ENCODE data around the gene TMEM164.

TMEM164 gene

GRCh38 chrX:110086162-110086915 is 83.4 kb downstream of the TMEM164 start:
- DNase-seq: no peak

DNA sequence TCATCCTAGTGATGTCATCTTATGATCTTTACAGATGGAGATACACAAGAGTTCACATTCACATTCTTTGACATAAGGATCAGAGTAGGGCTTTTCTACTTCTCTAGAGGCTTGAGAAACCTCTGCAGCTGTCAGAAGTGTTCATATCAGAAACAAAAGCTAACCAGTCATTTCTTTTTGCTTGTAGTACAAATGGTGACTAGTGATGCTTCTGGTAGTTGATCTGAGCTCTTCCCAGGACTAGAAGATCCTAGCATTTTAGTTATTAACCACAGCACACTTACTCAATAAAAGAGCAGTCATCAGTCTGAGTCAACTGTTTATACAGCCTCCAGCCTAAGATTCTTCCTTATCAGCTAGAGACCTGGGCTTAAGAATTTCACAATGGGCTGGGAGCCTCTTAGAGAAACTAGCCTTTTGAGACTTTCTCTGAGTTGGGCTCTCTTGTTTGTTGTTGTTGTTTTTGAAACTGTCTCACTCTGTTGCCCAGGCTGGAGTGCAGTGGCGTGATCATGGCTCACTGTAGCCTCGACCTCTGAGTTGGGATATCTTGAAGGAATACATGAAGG is 84.1 kb downstream of the TMEM164 start:
- no peak for DNase-seq

DNA sequence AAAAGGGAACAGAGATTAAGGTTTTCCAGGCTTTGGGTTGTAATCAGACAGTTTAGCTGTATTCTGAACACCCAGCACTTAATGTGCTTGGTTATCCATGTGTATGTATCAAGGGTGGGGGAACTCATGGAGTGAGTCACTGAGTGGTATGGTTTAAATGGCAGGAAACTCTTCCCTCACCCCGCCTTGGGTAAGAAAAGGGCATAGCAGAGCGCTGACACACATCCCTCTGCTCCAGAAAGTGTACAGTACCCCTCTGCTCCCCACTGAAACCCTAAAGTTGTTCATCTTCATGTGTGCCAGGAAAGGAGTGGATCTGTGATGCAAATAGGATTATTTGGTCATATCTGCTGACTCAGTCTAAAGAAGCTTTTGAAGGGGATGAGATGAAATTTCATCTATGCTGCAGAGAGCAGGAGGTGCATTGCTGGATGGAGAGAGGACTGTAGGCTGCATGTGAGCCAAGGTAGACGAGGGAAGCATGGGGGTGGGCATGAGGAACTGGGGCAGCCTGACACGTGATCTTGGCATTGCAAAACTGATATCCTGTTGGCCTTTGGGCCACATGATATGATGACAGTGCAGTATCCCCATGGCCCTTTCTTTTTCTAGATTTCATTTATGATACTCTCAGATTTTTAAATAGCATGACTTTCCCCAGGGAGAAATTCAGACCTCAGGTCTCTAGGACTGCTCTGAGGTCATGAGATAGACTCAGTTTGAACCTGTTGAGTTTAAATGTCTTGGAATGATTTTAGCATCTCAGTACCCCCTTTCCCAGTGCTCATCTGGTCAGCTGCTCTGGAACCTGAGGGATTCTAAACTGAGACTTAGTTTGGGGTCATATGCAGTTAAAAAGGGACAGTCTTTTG is 84.8 kb downstream of the TMEM164 start:
- no peak for DNase-seq

DNA sequence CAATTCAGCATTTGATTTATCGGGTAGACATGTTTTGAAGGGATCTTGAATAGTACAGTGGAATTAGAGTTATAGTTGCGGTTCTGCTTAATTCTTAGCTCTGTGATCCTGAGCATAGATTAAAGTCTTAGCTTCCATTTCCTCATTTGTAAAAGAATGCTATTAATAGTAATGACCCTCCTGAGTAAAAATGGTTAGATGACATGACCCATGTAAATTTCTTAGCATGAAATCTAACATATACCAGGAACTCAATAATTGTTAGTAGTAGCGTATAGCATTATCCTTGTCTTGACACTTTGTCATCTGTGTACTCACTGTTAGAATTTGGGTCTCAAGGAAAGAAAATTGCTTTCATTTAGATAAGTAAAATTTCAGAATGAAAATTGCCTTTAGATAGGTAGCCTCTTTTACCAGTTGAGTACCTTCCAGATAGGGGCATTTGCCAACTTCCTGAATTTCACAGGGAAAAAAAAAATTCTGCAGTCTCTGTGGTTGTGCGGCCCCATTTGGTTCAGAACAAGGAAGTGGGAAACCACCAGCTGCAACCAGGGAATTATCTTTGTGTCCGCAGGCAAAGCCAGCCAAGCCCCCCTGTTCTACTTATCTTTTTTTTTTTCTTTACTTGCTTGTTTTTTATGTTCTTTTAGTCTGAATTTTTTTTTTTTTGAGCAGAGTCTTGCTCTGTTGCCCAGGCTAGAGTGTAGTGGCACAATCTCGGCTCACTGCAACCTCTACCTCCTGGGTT is 86.9 kb downstream of the TMEM164 start:
- no peak for DNase-seq

GRCh38 chrX:110097920-110098319 is 95.0 kb downstream of the TMEM164 start:
- no peak for DNase-seq

DNA sequence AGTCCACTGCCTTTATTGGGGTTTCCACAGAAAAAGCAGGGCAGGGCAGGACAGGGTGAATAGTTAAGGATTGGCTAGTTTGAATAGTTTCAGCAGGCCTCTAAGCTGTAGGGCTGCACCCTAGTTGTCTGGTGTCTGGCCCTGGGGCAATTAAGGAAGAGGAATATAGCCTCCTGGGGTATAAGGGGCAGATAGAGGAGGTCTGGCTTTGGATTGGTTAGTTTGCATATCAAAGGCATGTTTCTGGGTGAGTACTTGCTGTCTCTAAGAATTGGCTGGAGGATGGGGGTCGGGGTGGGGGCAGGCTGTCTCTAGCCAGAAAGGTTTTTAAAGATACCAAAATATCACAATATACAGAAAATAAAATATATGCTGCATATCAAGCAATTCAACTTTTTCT is 100.4 kb downstream of the TMEM164 start:
- no peak for DNase-seq

DNA sequence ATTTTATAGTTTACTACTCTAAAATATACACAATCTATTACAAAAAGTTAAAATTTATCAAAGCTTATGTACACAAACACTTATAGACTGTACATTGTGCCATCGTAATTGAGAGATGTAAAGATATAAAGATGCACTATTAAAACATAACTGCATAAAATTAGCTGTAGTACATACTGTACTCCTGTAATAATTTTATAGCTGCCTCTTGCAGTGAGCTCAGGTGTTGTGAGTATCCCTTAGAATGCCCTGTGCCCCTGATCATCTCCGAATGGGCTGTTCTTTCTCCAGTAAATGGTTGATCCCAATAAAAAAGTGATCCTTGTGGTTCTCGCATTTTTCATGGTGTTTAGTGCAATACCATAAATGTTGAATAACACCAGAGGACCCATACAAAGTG is 101.2 kb downstream of the TMEM164 start:
- DNase-seq: no peak

DNA sequence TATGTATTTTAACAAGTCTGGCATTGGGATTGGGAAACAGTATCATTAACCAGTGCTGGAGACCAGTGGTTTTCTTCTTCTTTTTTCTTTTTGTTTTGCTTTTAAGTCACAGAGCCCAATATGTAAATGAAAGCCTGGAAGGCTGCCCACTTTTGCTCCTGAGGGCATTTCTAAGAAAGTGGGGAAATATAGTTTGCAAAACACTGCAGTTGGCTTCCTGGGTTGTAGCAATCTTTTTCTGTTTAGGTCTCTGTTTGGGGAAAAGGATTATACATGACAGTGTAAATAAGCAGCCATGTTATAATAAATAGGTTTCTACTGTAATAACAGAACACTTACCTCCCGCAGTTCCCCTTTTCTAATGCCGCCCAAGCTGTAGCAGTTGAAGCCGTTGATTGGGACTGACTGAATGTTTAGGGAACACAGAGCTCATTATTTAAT is 105.5 kb downstream of the TMEM164 start:
- DNase-seq: no peak

GRCh38 chrX:110114260-110114776 is 111.4 kb downstream of the TMEM164 start:
- no peak for DNase-seq

DNA sequence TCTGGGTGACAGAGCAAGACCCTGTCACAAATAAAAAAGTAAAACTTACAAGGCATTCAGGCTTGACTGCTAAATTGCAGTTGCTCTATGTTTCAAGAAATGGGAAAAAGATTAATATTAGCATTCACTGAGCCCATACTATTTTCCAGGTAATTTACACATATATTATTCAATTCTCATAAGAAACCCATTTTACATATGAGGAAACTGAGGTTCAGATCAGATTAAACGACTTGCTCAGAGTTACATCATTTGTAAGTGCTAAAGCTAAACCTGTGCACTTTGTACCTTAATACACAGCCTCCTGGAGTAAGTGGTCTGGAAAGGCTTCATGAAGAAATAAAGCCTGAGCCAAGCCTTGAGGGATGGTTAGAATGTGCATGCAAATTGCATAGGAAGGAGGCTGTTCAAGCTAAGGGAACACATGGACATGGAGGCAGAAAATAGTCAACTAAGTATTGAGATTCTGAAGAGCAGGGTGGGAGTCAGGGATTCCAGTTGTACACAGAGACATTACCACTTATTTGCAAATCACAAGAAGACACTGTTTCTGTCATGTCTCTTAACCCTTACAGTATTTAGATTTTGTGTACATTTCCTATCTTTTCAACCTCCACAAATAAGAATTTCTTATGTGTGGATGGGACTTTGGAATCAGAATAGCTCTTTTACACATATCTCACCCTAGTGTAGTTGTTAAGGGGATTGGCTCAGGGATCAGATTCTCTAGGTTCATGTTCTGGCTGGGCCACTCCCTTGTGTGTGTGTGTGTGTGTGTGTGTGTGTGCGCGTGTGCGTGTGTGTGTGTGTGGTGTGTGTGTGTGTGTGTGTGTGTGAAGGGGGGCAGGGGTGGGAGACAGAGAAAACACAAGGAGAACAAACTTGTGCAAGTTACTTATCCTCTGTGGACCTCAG is 113.4 kb downstream of the TMEM164 start:
- DNase-seq: no peak

GRCh38 chrX:110118530-110118929 is 115.6 kb downstream of the TMEM164 start:
- DNase-seq: no peak

DNA sequence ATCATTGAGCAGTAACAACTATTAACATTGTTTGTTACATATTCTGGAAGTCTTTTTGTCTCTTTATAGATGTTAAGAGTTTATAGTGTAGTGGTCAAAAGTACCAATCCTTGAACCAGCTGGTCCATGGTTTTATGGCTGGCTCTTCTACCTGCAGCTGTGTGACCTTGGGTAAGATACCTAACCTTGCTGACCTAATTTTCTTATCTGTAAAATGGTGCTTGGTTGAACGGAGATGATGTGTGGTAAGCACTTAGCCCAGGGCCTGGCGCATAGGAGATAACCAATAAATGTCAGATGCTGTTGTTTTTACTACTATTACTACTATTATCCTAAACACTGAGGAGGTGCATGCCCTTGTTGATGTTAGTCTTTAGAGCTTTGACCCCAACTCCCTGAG is 116.6 kb downstream of the TMEM164 start:
- DNase-seq: no peak

DNA sequence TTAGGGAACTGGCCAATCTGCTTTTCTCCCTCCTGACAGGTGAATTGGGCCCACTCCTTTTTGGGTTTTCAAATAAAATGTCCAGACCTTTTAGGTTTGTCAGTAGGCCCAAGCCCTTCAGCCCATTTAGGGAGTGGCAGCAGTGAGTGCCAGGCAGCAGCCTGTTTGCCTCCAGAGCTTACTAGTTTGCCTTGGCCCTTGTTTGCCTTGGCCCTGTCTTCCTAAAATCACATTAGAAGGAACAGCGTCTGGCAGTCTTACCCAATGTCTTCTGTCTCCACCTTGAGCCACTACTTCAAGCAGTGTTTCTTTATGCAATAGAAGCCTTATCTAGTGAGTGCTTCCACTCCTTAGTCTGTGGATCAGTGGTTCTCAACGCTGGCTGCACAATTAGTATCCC is 117.1 kb downstream of the TMEM164 start:
- no peak for DNase-seq

- no peak for DNase-seq
Measured at GRCh38 chrX:110123331-110123782, 120.4 kb downstream of the TMEM164 start.

- DNase-seq: no peak
Measured at GRCh38 chrX:110125446-110126162, 122.7 kb downstream of the TMEM164 start.

- DNase-seq: no peak
Measured at GRCh38 chrX:110131031-110131430, 128.1 kb downstream of the TMEM164 start.

DNA sequence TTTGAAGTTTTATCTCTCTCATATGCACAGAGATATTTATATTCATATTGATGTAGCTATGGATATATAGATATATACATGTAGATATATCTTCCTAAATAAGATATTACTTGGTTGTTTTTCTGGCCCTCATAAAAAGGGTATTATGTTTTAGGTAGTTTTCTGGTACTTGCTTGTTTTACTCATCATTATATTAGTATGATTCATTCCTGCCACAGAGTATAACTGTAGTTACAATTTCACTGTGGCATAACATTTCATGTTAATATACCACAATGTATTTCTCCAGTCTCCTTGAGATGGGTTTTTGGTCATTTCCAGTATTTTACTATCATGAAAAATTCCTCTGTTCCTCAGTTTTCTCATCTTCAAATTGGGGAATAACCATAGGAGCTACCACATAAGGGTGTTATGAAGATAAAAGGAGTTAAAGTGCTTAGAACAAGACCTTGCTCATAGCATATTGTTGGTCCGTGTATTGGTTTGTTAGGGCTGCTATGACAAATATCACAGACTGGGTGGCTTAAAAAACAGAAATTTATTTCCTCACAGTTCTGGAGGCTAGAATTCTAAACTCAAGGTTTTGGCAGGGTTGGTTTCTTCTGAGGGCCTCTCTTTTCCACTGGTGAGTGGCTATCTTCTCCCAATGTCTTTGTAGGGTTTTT is 129.7 kb downstream of the TMEM164 start:
- DNase-seq: no peak

GRCh38 chrX:110133735-110134370 is 130.9 kb downstream of the TMEM164 start:
- no peak for DNase-seq

DNA sequence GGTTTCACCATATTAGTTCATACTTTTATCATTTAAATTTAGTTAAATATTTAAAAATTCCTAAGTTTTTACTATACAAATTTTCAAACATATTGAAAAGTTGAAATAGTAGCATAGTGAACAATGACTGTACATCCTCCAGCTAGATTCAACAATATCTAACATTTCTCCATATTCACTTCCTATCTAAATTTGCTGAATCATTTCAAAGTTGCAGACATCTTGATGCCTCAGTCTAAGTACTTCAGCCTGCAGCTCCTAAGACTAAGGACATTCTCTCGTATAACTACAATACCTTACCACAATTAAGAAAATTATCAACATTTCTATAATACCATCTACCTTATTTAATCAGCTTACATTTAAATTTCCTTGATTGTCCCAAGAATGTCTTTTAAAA is 132.7 kb downstream of the TMEM164 start:
- DNase-seq: no peak

GRCh38 chrX:110136136-110136535 is 133.2 kb downstream of the TMEM164 start:
- DNase-seq: no peak
